CD4-positive, alpha-beta memory T cell (primary cell): ENCODE results near the gene SSU72. TPM values are rescaled to one million over a fixed set of nuclear protein-coding genes. Genes with fewer than 3 reads are reported as not detected.
A peak's percentile ranks its signal among the peaks of the same experiment; 100 is the strongest.
"Not testable (repeated sequence)": the region's sequence is repeated elsewhere in the genome, so short reads cannot be mapped to it uniquely, and the experiment has no call there.

Experiments used
- CTCF ChIA-PET: fragments of 350-600 bp; sonication (Branson Sonifier 250); formaldehyde crosslinking; loops from one replicate; lab custom pipeline; 2021; ENCODE audit warnings: inconsistent platforms; ENCODE audit not compliant: partially characterized antibody; lab: Charles Lee
- POLR2A ChIA-PET: fragments of 350-600 bp; sonication (Branson Sonifier 250); formaldehyde crosslinking; loops from one replicate; lab custom pipeline; 2021; ENCODE audit not compliant: partially characterized antibody; lab: Charles Lee
- DNase-seq, 5 donors: peaks; one replicate each; pipeline versions ENCODE4 v3.0.0 to v3.0.0-alpha.2; 2020 to 2022; ENCODE audit warnings: mixed read lengths in 1 of 5
- H3K27ac ChIP-seq: one replicate; pipeline ENCODE4 v1.7.0; 2013; ENCODE audit warnings: low read depth, low read length
- H3K27me3 ChIP-seq: 2 replicates; pipeline ENCODE4 v1.7.0; 2013; ENCODE audit warnings: mild to moderate bottlenecking, low read length, moderate library complexity; ENCODE audit not compliant: insufficient read depth
- H3K36me3 ChIP-seq: 2 replicates; pipeline ENCODE4 v1.7.0; 2013; ENCODE audit warnings: mild to moderate bottlenecking, low read length, moderate library complexity; ENCODE audit not compliant: insufficient read depth
- H3K4me1 ChIP-seq: 2 replicates; pipeline ENCODE4 v1.7.0; 2013; ENCODE audit warnings: mild to moderate bottlenecking, low read length, moderate library complexity; ENCODE audit not compliant: insufficient read depth
- H3K4me3 ChIP-seq, 2 donors: one replicate each; pipeline ENCODE4 v1.7.0; 2013; ENCODE audit warnings: low read length in 2 of 2, mild to moderate bottlenecking in 1 of 2
- H3K9me3 ChIP-seq, 2 donors: one replicate each; pipeline ENCODE4 v1.7.0; 2013; ENCODE audit warnings: low read length in 2 of 2, control low read depth in 1 of 2; ENCODE audit not compliant: control insufficient read depth in 1 of 2
- H3K27ac Mint-ChIP-seq, 7 donors: one replicate each; pipeline ENCODE4 v1.8.0; 2020 to 2021; ENCODE audit warnings: mixed read lengths in 7 of 7, mild to moderate bottlenecking in 6 of 7, inconsistent platforms in 3 of 7, moderate library complexity in 3 of 7
- H3K27me3 Mint-ChIP-seq, 2 donors: one replicate each; pipeline ENCODE4 v1.8.0; 2020 to 2021; ENCODE audit warnings: mixed read lengths in 2 of 2
- H3K36me3 Mint-ChIP-seq, 2 donors: one replicate each; pipeline ENCODE4 v1.8.0; 2020 to 2021; ENCODE audit warnings: mixed read lengths in 2 of 2, inconsistent platforms in 1 of 2, mild to moderate bottlenecking in 1 of 2
- H3K4me1 Mint-ChIP-seq, 4 donors: one replicate each; pipeline ENCODE4 v1.8.0; 2020 to 2021; ENCODE audit warnings: mixed read lengths in 4 of 4, mild to moderate bottlenecking in 1 of 4
- H3K4me3 Mint-ChIP-seq, 8 donors: one replicate each; pipeline ENCODE4 v1.8.0; 2020 to 2021; ENCODE audit warnings: mixed read lengths in 8 of 8, mild to moderate bottlenecking in 7 of 8, moderate library complexity in 6 of 8, inconsistent platforms in 3 of 8
- H3K9me3 Mint-ChIP-seq, 8 donors: one replicate each; pipeline ENCODE4 v1.8.0; 2020 to 2021; ENCODE audit warnings: mixed read lengths in 8 of 8, mild to moderate bottlenecking in 5 of 8, inconsistent platforms in 3 of 8, moderate library complexity in 1 of 8
- intact Hi-C: fragments of 100-400 bp; cut with micrococcal nuclease; formaldehyde crosslinking; loops from one replicate; pipeline ENCODE4 v1.15.1; 2023
- polyA plus RNA-seq, 2 donors: library from polyadenylated mRNA; unstranded; fragments of 300-500 nt; fragmentation: Illumina TruSeq; gene quantifications; one replicate each; pipeline ENCODE4 v1.2.3, GENCODE V29; 2021
- total RNA-seq, 2 experiments: library from RNA; stranded (reverse); gene quantifications; one replicate each; pipeline ENCODE4 v1.2.3, GENCODE V29; 2021

Gene SSU72
- total and polyA plus RNA-seq, 4 experiments from 2014 or later, result 128 to 209 (median 167) TPM

- H3K4me3 ChIP-seq, intact Hi-C loops, H3K27ac ChIP-seq, H3K27ac Mint-ChIP-seq, H3K9me3 Mint-ChIP-seq, H3K4me1 Mint-ChIP-seq, H3K9me3 ChIP-seq, POLR2A ChIA-PET, H3K36me3 ChIP-seq, H3K27me3 ChIP-seq, CTCF ChIA-PET, H3K4me3 Mint-ChIP-seq, H3K27me3 Mint-ChIP-seq, H3K4me1 ChIP-seq, DNase-seq: not testable (repeated sequence)
- peaks cover 1 to 15% of the 10 kb centered on the region in 2 donors for H3K36me3 Mint-ChIP-seq
Measured at GRCh38 chr1:1523651-1524050, 51.0 kb downstream of the SSU72 start.

- H3K4me3 ChIP-seq, H3K36me3 ChIP-seq, CTCF ChIA-PET, H3K9me3 Mint-ChIP-seq, H3K4me1 Mint-ChIP-seq, H3K4me1 ChIP-seq, POLR2A ChIA-PET, DNase-seq, intact Hi-C loops, H3K4me3 Mint-ChIP-seq, H3K27ac ChIP-seq, H3K27ac Mint-ChIP-seq, H3K27me3 Mint-ChIP-seq, H3K9me3 ChIP-seq, H3K27me3 ChIP-seq: not testable (repeated sequence)
- peaks cover 5 to 17% of the 10 kb centered on the region in 2 donors for H3K36me3 Mint-ChIP-seq
Measured at GRCh38 chr1:1523226-1523625, 51.4 kb downstream of the SSU72 start.

- H3K27me3 Mint-ChIP-seq, result not testable (repeated sequence)
Measured at GRCh38 chr1:1522536-1522935, 52.1 kb downstream of the SSU72 start.

GRCh38 chr1:1521331-1521730 lies 53.3 kb downstream of the SSU72 start:
- Mint-ChIP-seq H3K27ac (no peak overlapping the region), H3K4me3 (no peak overlapping the region), H3K36me3 (peaks cover 11 to 18% of the 10 kb centered on the region in 2 donors), H3K9me3 (no peaks in the 10 kb centered on the region), H3K27me3 (no peaks in the 10 kb centered on the region), H3K4me1 (peaks cover 0 to 4% (median 0%) of the 10 kb centered on the region in 4 donors)
- no peak overlapping the region for H3K4me3 ChIP-seq
- DNase-seq, result no peak
- no peaks in the 10 kb centered on the region for H3K27me3 ChIP-seq
- no peaks in the 10 kb centered on the region for H3K9me3 ChIP-seq
- POLR2A ChIA-PET, result interaction anchor here (0.6 kb wide), 1 partner anchor 52 kb away, joined by 3 read pairs; no protein-coding TSS in a partner anchor
- intact Hi-C loops, result no loop called here
- CTCF ChIA-PET, result no interaction called here
- peaks cover 8% of the 10 kb centered on the region for H3K36me3 ChIP-seq
- no peak overlapping the region for H3K27ac ChIP-seq
- H3K4me1 ChIP-seq, result no peaks in the 10 kb centered on the region

More at GRCh38 chr1:1522536-1522935, 52.1 kb downstream of the SSU72 start:
- H3K4me3 ChIP-seq, H3K9me3 Mint-ChIP-seq, H3K27me3 ChIP-seq, DNase-seq, H3K36me3 ChIP-seq, H3K4me1 ChIP-seq, H3K4me3 Mint-ChIP-seq, POLR2A ChIA-PET, intact Hi-C loops, H3K4me1 Mint-ChIP-seq, H3K27ac ChIP-seq, CTCF ChIA-PET, H3K9me3 ChIP-seq, H3K27ac Mint-ChIP-seq: not testable (repeated sequence)
- peaks cover 11 to 20% of the 10 kb centered on the region in 2 donors for H3K36me3 Mint-ChIP-seq

GRCh38 chr1:1519805-1520505 lies 54.7 kb downstream of the SSU72 start:
- H3K4me3 ChIP-seq, H3K27me3 ChIP-seq, H3K4me1 Mint-ChIP-seq, intact Hi-C loops, H3K9me3 ChIP-seq, H3K27ac ChIP-seq, H3K4me1 ChIP-seq, H3K27ac Mint-ChIP-seq, DNase-seq, POLR2A ChIA-PET, H3K27me3 Mint-ChIP-seq, H3K9me3 Mint-ChIP-seq, H3K4me3 Mint-ChIP-seq, CTCF ChIA-PET, H3K36me3 ChIP-seq: not testable (repeated sequence)
- peaks cover 11 to 18% of the 10 kb centered on the region in 2 donors for H3K36me3 Mint-ChIP-seq

- H3K27me3 Mint-ChIP-seq, H3K4me1 ChIP-seq, H3K27ac ChIP-seq, H3K36me3 ChIP-seq, H3K9me3 ChIP-seq, H3K4me3 Mint-ChIP-seq, DNase-seq, POLR2A ChIA-PET, H3K4me3 ChIP-seq, CTCF ChIA-PET, H3K27me3 ChIP-seq, intact Hi-C loops, H3K9me3 Mint-ChIP-seq: not testable (repeated sequence)
- H3K36me3 Mint-ChIP-seq, result peaks cover 11 to 17% of the 10 kb centered on the region in 2 donors
- peaks cover 0 to 11% (median 4%) of the 10 kb centered on the region in 4 donors for H3K4me1 Mint-ChIP-seq
- H3K27ac Mint-ChIP-seq, result peak overlapping the region in 2 of 7 donors; percentile 17 to 48
Measured at GRCh38 chr1:1518621-1519007, 56.0 kb downstream of the SSU72 start.

DNA sequence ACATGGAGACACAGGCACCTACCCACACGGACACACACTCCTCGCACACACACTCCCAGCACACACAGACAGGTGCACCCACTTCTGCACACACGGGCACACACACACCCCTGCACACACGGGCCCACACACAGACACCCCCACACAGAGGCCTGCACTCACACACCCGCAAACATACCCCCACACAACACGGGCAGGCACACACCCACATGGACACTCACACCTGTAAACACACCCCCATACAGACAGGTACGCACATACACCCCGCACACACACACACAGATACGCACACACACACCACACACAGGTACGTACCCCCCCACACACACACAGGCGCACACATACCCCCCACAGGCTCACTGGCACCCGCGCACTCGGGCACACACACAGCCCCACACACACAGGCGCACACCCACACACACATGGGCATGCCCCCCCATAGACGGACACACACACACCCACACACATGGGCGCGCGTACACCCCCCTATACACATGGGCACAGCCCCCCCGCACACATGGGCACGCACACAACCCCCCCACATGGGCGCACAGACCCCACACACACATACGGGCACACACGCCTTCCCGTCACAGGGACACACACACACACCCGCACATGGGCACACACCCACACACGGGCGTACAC lies 56.6 kb downstream of the SSU72 start:
- no peak for DNase-seq
- Histone ChIP-seq H3K4me3 (no peak overlapping the region), H3K27ac (no peak overlapping the region), H3K36me3 (peaks cover 8% of the 10 kb centered on the region), H3K4me1 (no peaks in the 10 kb centered on the region), H3K9me3 (no peaks in the 10 kb centered on the region), H3K27me3 (no peaks in the 10 kb centered on the region)
- Mint-ChIP-seq H3K27ac (peak overlapping the region in 1 of 7 donors; percentile 48), H3K4me1 (peaks cover 0 to 12% (median 4%) of the 10 kb centered on the region in 4 donors), H3K27me3 (no peaks in the 10 kb centered on the region), H3K9me3 (no peaks in the 10 kb centered on the region), H3K4me3 (peak overlapping the region in 1 of 8 donors; percentile 51), H3K36me3 (peaks cover 11 to 17% of the 10 kb centered on the region in 2 donors)
- ChIA-PET CTCF (no interaction called here), POLR2A (no interaction called here)
- intact Hi-C loops, result no loop called here
